Inflammatory macrophage treated with lipopolysaccharide for 4 hours (primary cell): Measurements from ENCODE around the gene MYDGF.
"Not testable (repeated sequence)": the region's sequence is repeated elsewhere in the genome, so short reads cannot be mapped to it uniquely, and the experiment has no call there.

Experiments used
- DNase-seq: peaks from one replicate; pipeline ENCODE4 v3.0.0-alpha.2; 2020

The MYDGF gene

GRCh38 chr19:4699826-4700692 is 29.9 kb upstream of the MYDGF start:
- no peak for DNase-seq

- no peak for DNase-seq
These were observed 27.2 kb upstream of the MYDGF start for GRCh38 chr19:4697304-4697703.

GRCh38 chr19:4695224-4695731 is 25.1 kb upstream of the MYDGF start:
- no peak for DNase-seq

GRCh38 chr19:4694211-4694987 is 24.3 kb upstream of the MYDGF start:
- no peak for DNase-seq

GRCh38 chr19:4693471-4694121 is 23.5 kb upstream of the MYDGF start:
- DNase-seq = no peak

- no peak for DNase-seq
These were observed 22.9 kb upstream of the MYDGF start for GRCh38 chr19:4693078-4693350.

- no peak for DNase-seq
These were observed 22.3 kb upstream of the MYDGF start for GRCh38 chr19:4692251-4693077.

GRCh38 chr19:4691373-4691772 is 21.2 kb upstream of the MYDGF start:
- peak; percentile 97 for DNase-seq

GRCh38 chr19:4690361-4690760 is 20.2 kb upstream of the MYDGF start:
- peak; percentile 59 for DNase-seq

- no peak for DNase-seq
These were observed 19.3 kb upstream of the MYDGF start for GRCh38 chr19:4689403-4689802.

GRCh38 chr19:4688587-4688986 is 18.4 kb upstream of the MYDGF start:
- no peak for DNase-seq

GRCh38 chr19:4687396-4687795 is 17.3 kb upstream of the MYDGF start:
- DNase-seq = no peak

- no peak for DNase-seq
These were observed 16.6 kb upstream of the MYDGF start for GRCh38 chr19:4686700-4687099.

- DNase-seq = no peak
These were observed 14.4 kb upstream of the MYDGF start for GRCh38 chr19:4684312-4685095.

- DNase-seq = no peak
These were observed 12.5 kb upstream of the MYDGF start for GRCh38 chr19:4682417-4683200.

- DNase-seq = not testable (repeated sequence)
These were observed 9.9 kb upstream of the MYDGF start for GRCh38 chr19:4680021-4680420.

- no peak for DNase-seq
These were observed 9.0 kb upstream of the MYDGF start for GRCh38 chr19:4678881-4679790.

- peak; percentile 46 for DNase-seq
These were observed 7.0 kb upstream of the MYDGF start for GRCh38 chr19:4676955-4677731.

GRCh38 chr19:4675346-4675745 is 5.2 kb upstream of the MYDGF start:
- DNase-seq = no peak
